Measurements from ENCODE around the gene UBA3.

DNA sequence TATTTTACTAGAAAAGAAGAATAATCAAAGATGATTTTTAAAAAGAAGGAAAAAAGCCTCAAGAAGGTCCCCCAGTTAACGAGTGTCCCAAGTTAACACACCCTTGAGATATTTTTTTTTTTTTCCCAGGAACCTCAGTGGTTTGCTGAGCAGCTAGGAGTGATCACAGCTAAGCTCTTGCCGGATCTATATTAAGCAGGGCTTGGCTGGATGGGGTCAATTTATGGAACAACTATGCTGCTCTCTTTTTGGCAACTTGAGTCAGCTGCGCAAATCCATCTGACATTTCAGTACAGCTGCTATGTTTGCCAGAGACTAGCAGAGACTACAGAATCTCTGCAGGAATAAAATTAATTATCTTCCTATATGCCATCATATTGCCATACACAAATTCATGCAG is 42.2 kb upstream of the UBA3 start, which contains the start of gene LMOD3:
- TF ChIP-seq, protein P1, sequence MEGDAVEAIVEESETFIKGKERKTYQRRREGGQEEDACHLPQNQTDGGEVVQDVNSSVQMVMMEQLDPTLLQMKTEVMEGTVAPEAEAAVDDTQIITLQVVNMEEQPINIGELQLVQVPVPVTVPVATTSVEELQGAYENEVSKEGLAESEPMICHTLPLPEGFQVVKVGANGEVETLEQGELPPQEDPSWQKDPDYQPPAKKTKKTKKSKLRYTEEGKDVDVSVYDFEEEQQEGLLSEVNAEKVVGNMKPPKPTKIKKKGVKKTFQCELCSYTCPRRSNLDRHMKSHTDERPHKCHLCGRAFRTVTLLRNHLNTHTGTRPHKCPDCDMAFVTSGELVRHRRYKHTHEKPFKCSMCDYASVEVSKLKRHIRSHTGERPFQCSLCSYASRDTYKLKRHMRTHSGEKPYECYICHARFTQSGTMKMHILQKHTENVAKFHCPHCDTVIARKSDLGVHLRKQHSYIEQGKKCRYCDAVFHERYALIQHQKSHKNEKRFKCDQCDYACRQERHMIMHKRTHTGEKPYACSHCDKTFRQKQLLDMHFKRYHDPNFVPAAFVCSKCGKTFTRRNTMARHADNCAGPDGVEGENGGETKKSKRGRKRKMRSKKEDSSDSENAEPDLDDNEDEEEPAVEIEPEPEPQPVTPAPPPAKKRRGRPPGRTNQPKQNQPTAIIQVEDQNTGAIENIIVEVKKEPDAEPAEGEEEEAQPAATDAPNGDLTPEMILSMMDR (conservative IDR thresholded peaks at IDR 0.05; ENCODE audit: low read depth, low read length) = no peak
- TF ChIP-seq EZH2 (IDR thresholded peaks at IDR 0.05; ENCODE audit: borderline replicate concordance, low read depth, low read length, poor library complexity, severe bottlenecking) = no peak

Measured in A673 (cell line).